Uterus (tissue), 4 donors: Measurements from ENCODE around the gene CASP7. TPM values are rescaled to one million over a fixed set of nuclear protein-coding genes. Genes with fewer than 3 reads are reported as not detected.

ENCODE experiments used
- DNase-seq, 2 donors: peaks; one replicate each; pipeline ENCODE4 v3.0.0-alpha.2; 2019 to 2020
- H3K27ac ChIP-seq, 2 donors: fragments of 200-600 bp; sonication (generic); 1 replicate in 1 of 2; 2 replicates in 1 of 2; pipeline ENCODE4 v1.5.1; 2016 to 2018
- H3K27me3 ChIP-seq, 2 donors: fragments of 200-600 bp; sonication (generic); one replicate each; pipeline ENCODE4 v1.5.1; 2018 to 2019; ENCODE audit warnings: control low read depth in 1 of 2
- H3K36me3 ChIP-seq, 2 donors: fragments of 200-600 bp; sonication (generic); one replicate each; pipeline ENCODE4 v1.5.1; 2019; ENCODE audit warnings: control low read depth in 1 of 2
- H3K4me1 ChIP-seq, 2 donors: fragments of 200-600 bp; sonication (generic); one replicate each; pipeline ENCODE4 v1.5.1; 2018 to 2019; ENCODE audit warnings: control low read depth in 1 of 2
- H3K4me3 ChIP-seq, 2 donors: fragments of 200-600 bp; sonication (generic); 1 replicate in 1 of 2; 2 replicates in 1 of 2; pipeline ENCODE4 v1.5.1; 2018 to 2019; ENCODE audit warnings: mild to moderate bottlenecking in 1 of 2
- H3K9me3 ChIP-seq, 2 donors: fragments of 200-600 bp; sonication (generic); one replicate each; pipeline ENCODE4 v1.5.1; 2019; ENCODE audit warnings: control low read depth in 1 of 2
- CTCF ChIP-seq, 4 experiments: fragments of 200-600 bp in 2 of 4; fragments of 450-650 bp in 2 of 4; sonication (generic) in 2 of 4; IDR thresholded peaks; one replicate each; pipeline ENCODE4 v1.5.1; 2016 to 2019; ENCODE audit warnings: antibody characterized with exemption in 4 of 4, mild to moderate bottlenecking in 2 of 4, moderate library complexity in 1 of 4
- POLR2A ChIP-seq, 2 donors: fragments of 450-650 bp; IDR thresholded peaks; one replicate each; pipeline ENCODE4 v1.6.1; 2016; ENCODE audit warnings: antibody characterized with exemption in 2 of 2, mild to moderate bottlenecking in 1 of 2, moderate library complexity in 1 of 2
- intact Hi-C: fragments of 100-400 bp; cut with DNase I; formaldehyde crosslinking; loops from one replicate; pipeline ENCODE4 v1.15.1; 2023; ENCODE audit warnings: low total_unique reads
- total RNA-seq, 4 donors: library from RNA; depleted of rRNA in 3 of 4; stranded (reverse); fragments of >200 nt in 3 of 4; gene quantifications; one replicate each; pipeline versions ENCODE4 v1.1.0 to v1.2.4, GENCODE V29; 2014 to 2023
- donor health status: DM: yes; HTN: yes; CAD: no.

CASP7 gene
- total RNA-seq, 4 donors from 2014 or later: 8.5 to 48.3 (median 20.3) TPM

DNA sequence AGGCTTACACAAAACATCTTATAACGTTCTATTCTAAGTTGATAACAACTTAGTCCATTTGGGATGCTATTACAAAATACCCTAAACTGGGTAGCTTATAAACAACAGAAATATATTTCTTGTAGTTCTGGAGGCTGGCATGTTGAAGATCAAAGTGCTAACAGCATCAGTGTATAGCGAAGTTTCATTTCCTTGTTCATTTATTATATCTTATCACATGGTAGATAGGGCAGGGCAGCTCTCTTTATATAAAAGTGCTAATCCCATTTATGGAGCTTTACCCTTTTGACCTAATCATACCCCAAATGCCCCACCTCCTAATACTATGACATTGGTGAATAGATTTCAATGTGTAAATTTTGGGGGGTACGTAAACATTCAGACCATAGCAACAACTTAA lies 6.3 kb downstream of the CASP7 start:
- no peaks in the 10 kb centered on the region for H3K4me1 ChIP-seq
- intact Hi-C loops: no loop called here
- no peaks in the 10 kb centered on the region for H3K27me3 ChIP-seq
- no peak for DNase-seq
- no peaks in the 10 kb centered on the region for H3K36me3 ChIP-seq
- TF ChIP-seq CTCF (IDR thresholded peaks at IDR 0.05): no peak
- no peak for TF ChIP-seq POLR2A (IDR thresholded peaks at IDR 0.05)
- no peak overlapping the region for H3K4me3 ChIP-seq
- H3K27ac ChIP-seq: no peak overlapping the region
- peaks cover 0 to 11% of the 10 kb centered on the region in 2 donors for H3K9me3 ChIP-seq

DNA sequence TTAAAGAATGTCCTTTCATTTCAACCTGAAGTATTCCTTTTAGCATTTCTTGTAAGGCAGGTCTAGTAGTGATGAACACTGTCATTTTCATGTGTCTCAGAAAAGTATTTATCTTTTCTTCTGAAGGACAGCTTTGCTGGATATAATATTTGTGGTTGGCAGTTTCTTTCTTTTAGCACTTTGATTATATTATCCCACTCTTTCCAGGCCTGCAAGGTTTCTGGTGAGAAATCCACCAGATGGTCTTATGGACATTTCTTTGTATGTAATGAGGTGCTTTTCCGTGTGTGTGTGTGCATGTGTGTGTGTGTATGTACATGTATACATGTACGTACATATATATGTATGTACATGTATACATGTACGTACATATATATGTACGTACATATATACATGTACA lies 7.3 kb downstream of the CASP7 start:
- Histone ChIP-seq H3K4me3 (no peak overlapping the region), H3K36me3 (no peaks in the 10 kb centered on the region), H3K9me3 (peaks cover 0 to 12% of the 10 kb centered on the region in 2 donors), H3K4me1 (no peaks in the 10 kb centered on the region), H3K27ac (no peak overlapping the region), H3K27me3 (no peaks in the 10 kb centered on the region)
- no peak for DNase-seq
- no peak for TF ChIP-seq CTCF (IDR thresholded peaks at IDR 0.05)
- TF ChIP-seq POLR2A (IDR thresholded peaks at IDR 0.05): no peak
- intact Hi-C loops: no loop called here

DNA sequence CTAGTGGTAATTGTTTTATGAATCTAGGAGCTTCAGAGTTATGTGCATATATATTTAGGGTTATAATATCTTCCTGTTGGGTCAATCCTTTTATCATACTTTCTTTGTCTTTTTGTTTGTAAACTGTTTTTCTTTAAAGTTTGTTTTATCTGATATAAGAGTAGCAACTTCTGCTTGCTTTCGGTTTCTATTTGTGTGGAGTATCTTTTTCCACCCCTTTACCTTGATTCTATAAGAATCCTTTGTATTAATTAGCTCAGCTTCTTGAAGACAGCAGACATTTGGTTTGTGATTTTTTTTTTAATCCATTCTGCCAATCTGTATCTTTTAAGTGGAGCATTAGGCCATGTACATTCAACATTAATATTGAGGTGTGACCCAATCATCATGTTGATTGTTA lies 9.3 kb downstream of the CASP7 start:
- H3K9me3 ChIP-seq: peaks cover 0 to 32% of the 10 kb centered on the region in 2 donors
- H3K4me3 ChIP-seq: no peak overlapping the region
- DNase-seq: no peak
- no peaks in the 10 kb centered on the region for H3K36me3 ChIP-seq
- intact Hi-C loops: no loop called here
- H3K27ac ChIP-seq: no peak overlapping the region
- no peaks in the 10 kb centered on the region for H3K27me3 ChIP-seq
- H3K4me1 ChIP-seq: no peaks in the 10 kb centered on the region
- TF ChIP-seq POLR2A (IDR thresholded peaks at IDR 0.05) (no peak), CTCF (IDR thresholded peaks at IDR 0.05) (no peak)

GRCh38 chr10:113689574-113689973 lies 9.9 kb downstream of the CASP7 start:
- no peak for DNase-seq
- H3K36me3 ChIP-seq: no peaks in the 10 kb centered on the region
- no peaks in the 10 kb centered on the region for H3K27me3 ChIP-seq

GRCh38 chr10:113690749-113691148 lies 11.0 kb downstream of the CASP7 start:
- Histone ChIP-seq H3K4me1 (no peaks in the 10 kb centered on the region), H3K9me3 (peaks cover 0 to 33% of the 10 kb centered on the region in 2 donors), H3K27ac (no peak overlapping the region), H3K27me3 (no peaks in the 10 kb centered on the region), H3K4me3 (no peak overlapping the region), H3K36me3 (no peaks in the 10 kb centered on the region)
- TF ChIP-seq CTCF (IDR thresholded peaks at IDR 0.05) (no peak), POLR2A (IDR thresholded peaks at IDR 0.05) (no peak)
- intact Hi-C loops: no loop called here
- no peak for DNase-seq

More at GRCh38 chr10:113689574-113689973, 9.9 kb downstream of the CASP7 start:
- no peak overlapping the region for H3K4me3 ChIP-seq
- H3K4me1 ChIP-seq: no peaks in the 10 kb centered on the region
- intact Hi-C loops: no loop called here
- peaks cover 0 to 33% of the 10 kb centered on the region in 2 donors for H3K9me3 ChIP-seq
- TF ChIP-seq POLR2A (IDR thresholded peaks at IDR 0.05): no peak
- no peak for TF ChIP-seq CTCF (IDR thresholded peaks at IDR 0.05)
- no peak overlapping the region for H3K27ac ChIP-seq
